Epithelial cell of esophagus (primary cell): ENCODE data around the gene CMTM5.

ENCODE experiments used
- DNase-seq: peaks from one replicate; pipeline ENCODE4 v3.0.0; 2010; ENCODE audit warnings: low read depth
- H3K4me3 ChIP-seq: 2 replicates; pipeline ENCODE4 v1.5.1; 2011; ENCODE audit warnings: mild to moderate bottlenecking, low read length, control low read depth
- CTCF ChIP-seq: IDR thresholded peaks from 2 replicates; pipeline ENCODE4 v1.5.1; 2011; ENCODE audit warnings: low read depth, mild to moderate bottlenecking, low read length, control low read depth, inconsistent platforms; ENCODE audit not compliant: insufficient read depth; ENCODE audit errors: missing control alignments

CMTM5 gene

GRCh38 chr14:23377573-23378563 lies 1.0 kb downstream of the CMTM5 start:
- TF ChIP-seq CTCF, result no peak
- no peak overlapping the region for H3K4me3 ChIP-seq
- no peak for DNase-seq

DNA sequence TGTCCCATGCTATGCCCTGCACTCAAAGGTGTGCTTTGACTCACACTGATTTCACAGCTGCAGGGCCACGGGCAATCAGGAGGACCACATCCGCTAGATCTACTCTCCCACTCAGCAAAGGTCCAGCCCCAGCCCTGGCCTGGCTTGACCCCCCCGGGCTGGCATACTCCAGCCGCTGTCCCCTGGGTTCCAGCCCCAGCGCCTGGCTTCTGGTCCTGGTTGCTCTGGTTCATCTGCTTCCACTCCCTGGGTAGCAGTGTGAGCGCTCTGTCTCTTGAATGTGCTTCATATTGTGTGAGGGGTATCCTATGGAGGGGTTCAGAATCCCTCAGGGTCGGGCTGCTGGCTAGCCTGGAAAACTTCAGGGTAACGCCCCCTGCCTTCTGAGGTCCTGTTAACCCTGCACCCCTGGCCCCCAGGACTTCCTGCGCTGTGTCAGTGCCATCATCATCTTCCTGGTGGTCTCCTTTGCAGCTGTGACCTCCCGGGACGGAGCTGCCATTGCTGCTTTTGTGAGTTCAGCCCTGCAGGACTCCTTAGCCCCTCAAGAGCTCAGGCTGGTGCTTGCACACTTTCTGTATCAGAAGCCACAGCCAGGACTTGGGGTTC lies 1.9 kb downstream of the CMTM5 start:
- no peak for DNase-seq
- no peak overlapping the region for H3K4me3 ChIP-seq
- TF ChIP-seq CTCF, result no peak

DNA sequence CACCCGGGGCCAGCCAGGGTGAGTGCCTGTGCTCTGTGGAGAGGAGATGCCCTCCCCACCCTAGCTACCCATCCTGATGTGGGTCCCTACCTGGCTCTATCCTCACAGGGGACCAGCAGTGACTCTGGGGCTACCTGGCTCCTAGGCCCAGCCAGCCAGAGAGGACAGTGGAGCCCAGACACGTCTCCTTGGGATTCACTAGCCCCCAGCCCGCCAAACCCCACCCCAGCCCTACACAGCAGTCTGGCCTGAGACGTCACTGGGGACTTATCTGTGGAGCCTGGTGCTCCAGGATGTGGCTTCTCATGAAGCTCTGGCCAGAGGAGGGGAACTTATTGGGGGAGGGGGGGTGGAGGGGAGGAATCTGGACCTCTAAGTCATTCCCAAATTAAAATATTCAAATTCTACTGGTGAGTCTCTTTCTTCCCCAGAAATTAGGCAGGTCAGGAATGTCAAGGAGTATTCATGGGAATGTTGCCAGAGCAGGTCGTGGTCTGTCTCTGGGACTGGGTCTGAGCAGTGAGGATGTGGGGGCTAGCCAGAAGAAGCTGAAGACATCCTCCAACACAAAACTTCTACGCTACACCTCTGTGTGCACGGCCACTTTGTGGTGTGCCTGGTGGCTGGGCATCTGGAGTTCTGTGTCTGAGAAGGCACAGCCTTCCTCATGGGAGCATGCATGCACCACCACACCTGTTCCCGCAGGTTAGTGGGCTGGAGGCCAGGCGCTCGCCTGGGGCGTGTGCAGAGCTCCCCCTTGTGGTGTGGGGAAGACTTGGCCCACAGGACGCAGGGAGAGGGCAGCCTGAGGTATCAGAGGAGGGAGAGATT lies 2.7 kb downstream of the CMTM5 start:
- peak; percentile 78 for DNase-seq
- peak; percentile 98 for TF ChIP-seq CTCF
- H3K4me3 ChIP-seq, result no peak overlapping the region

GRCh38 chr14:23380197-23380914 lies 3.5 kb downstream of the CMTM5 start:
- DNase-seq, result no peak
- no peak for TF ChIP-seq CTCF

DNA sequence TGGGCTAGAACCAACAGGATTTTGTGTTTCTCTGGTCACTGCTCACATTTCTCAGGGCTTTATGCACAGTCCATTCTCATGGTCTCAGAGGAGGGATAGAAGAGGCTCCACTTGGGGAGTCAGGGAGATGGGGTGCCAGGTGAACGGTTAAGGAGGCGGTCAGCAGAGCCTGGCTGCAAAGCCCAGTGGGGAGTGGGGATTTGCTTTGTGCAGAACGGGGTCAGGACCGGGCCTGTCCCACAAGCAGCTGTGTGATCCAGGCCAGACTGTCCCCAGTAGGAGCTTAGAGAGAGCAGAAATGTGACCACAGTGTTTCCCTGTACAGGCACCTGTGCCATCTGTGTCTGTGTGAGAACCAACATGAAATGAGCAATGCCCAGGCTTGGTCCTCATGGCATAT lies 4.1 kb downstream of the CMTM5 start:
- H3K4me3 ChIP-seq, result no peak overlapping the region
- no peak for DNase-seq
- TF ChIP-seq CTCF, result no peak

More at GRCh38 chr14:23380197-23380914, 3.5 kb downstream of the CMTM5 start:
- no peak overlapping the region for H3K4me3 ChIP-seq

- no peak overlapping the region for H3K4me3 ChIP-seq
- no peak for DNase-seq
- no peak for TF ChIP-seq CTCF
Measured at GRCh38 chr14:23381871-23382270, 5.0 kb downstream of the CMTM5 start.
